Coronary artery (tissue), 2 donors: ENCODE measurements around the gene INSR.

Experiments used
- DNase-seq: peaks from one replicate; pipeline ENCODE4 v3.0.0-alpha.2; 2017; ENCODE audit warnings: low spot score
- H3K27ac ChIP-seq, 2 donors: fragments of 200-600 bp; sonication (generic); one replicate each; pipeline ENCODE4 v1.5.1; 2016 to 2019
- H3K4me3 ChIP-seq: fragments of 200-600 bp; sonication (generic); 2 replicates; pipeline ENCODE4 v1.5.1; 2016; ENCODE audit warnings: mild to moderate bottlenecking, moderate library complexity
- TF ChIP-seq, protein P1 (sequence below): fragments of 200-600 bp; sonication (generic); IDR thresholded peaks from one replicate; pipeline ENCODE4 v1.5.1; 2019; ENCODE audit warnings: antibody characterized with exemption

Gene INSR

GRCh38 chr19:7126132-7126531, 168.1 kb downstream of the INSR start:
- peak overlapping the region; percentile 43 for H3K4me3 ChIP-seq
- no peak for DNase-seq
- no peak overlapping the region for H3K27ac ChIP-seq
- TF ChIP-seq, protein P1, sequence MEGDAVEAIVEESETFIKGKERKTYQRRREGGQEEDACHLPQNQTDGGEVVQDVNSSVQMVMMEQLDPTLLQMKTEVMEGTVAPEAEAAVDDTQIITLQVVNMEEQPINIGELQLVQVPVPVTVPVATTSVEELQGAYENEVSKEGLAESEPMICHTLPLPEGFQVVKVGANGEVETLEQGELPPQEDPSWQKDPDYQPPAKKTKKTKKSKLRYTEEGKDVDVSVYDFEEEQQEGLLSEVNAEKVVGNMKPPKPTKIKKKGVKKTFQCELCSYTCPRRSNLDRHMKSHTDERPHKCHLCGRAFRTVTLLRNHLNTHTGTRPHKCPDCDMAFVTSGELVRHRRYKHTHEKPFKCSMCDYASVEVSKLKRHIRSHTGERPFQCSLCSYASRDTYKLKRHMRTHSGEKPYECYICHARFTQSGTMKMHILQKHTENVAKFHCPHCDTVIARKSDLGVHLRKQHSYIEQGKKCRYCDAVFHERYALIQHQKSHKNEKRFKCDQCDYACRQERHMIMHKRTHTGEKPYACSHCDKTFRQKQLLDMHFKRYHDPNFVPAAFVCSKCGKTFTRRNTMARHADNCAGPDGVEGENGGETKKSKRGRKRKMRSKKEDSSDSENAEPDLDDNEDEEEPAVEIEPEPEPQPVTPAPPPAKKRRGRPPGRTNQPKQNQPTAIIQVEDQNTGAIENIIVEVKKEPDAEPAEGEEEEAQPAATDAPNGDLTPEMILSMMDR = no peak

DNA sequence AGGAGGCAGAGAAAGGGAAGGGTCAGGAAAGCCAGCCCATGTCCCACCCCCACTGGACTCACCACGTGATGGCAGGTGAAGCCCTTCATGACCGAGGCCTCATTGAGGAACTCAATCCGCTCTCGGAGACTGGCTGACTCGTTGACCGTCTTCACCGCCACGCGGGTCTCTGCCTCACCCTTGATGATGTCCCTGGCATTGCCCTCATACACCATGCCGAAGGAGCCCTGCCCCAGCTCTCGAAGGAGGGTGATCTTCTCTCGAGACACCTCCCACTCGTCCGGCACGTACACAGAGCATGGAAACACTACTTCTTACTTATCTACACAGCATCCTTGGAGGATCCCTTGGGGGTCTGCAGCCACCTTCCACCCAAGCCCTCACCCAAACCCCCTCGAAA, 169.0 kb downstream of the INSR start:
- no peak for DNase-seq
- no peak overlapping the region for H3K27ac ChIP-seq
- TF ChIP-seq, protein P1 = no peak
- H3K4me3 ChIP-seq = no peak overlapping the region

DNA sequence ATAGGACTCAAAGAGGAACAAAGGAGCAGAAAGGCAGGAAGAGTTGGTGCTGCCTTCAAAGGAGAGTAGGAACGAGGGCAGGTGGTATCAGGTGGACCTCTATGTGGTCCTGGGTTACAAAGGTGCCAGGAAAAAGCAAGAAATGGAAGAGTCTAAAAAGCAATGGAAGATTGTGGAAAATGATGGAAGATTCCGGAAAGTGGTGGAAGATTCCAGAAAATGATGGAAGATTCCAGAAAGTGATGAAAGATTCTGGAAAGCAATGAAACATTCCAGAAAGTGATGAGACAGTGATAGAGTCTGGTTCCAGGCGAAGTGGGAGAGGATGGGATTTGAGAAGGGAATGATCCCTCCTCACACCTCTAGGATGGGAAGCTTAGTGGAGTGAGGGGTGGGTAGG, 169.4 kb downstream of the INSR start:
- DNase-seq = no peak
- Histone ChIP-seq H3K27ac (no peak overlapping the region), H3K4me3 (no peak overlapping the region)
- TF ChIP-seq, protein P1 = no peak

GRCh38 chr19:7122701-7123100, 171.5 kb downstream of the INSR start:
- DNase-seq = no peak
- TF ChIP-seq, protein P1 = no peak
- H3K27ac ChIP-seq = no peak overlapping the region

GRCh38 chr19:7120499-7120898, 173.7 kb downstream of the INSR start:
- Histone ChIP-seq H3K27ac (no peak overlapping the region), H3K4me3 (no peak overlapping the region)
- TF ChIP-seq, protein P1 = no peak
- no peak for DNase-seq

More at GRCh38 chr19:7122701-7123100, 171.5 kb downstream of the INSR start:
- no peak overlapping the region for H3K4me3 ChIP-seq

GRCh38 chr19:7119582-7119981, 174.6 kb downstream of the INSR start:
- TF ChIP-seq, protein P1 = no peak
- no peak overlapping the region for H3K27ac ChIP-seq
- no peak overlapping the region for H3K4me3 ChIP-seq
- no peak for DNase-seq

DNA sequence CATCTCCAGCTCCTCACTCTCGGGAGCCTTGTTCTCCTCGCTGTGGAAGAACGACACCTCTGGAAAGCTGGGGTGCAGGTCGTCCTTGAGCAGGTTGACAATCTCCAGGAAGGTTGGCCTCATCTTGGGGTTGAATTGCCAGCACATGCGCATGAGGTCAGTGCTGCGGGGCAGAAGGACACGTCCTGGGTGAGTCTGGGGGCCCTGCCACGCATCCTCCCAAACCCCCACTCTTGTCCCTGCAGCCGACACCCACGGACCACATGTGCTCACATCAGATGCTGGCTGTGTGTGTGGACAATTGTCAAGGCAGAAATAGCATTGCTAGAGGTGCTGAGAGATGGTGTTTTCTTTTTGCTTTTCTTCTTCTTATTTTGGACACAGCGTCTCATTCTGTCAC, 177.0 kb downstream of the INSR start:
- TF ChIP-seq, protein P1 = no peak
- H3K4me3 ChIP-seq = no peak overlapping the region
- DNase-seq = no peak
- no peak overlapping the region for H3K27ac ChIP-seq
